ENCODE data around the gene NADSYN1.
A peak's percentile ranks its signal among the peaks of the same experiment; 100 is the strongest.

NADSYN1 gene

GRCh38 chr11:71451596-71452198 is 1.3 kb upstream of the NADSYN1 start:
- peak; percentile 89 for DNase-seq

GRCh38 chr11:71452199-71453036 is 585 bp upstream of the NADSYN1 start:
- DNase-seq, result peak; percentile 92

GRCh38 chr11:71453918-71454304 is 908 bp downstream of the NADSYN1 start:
- DNase-seq, result no peak

GRCh38 chr11:71454470-71455113 is 1.6 kb downstream of the NADSYN1 start:
- DNase-seq, result no peak

- no peak for DNase-seq
These were observed 3.3 kb downstream of the NADSYN1 start for GRCh38 chr11:71456294-71456693.

- no peak for DNase-seq
These were observed 3.8 kb downstream of the NADSYN1 start for GRCh38 chr11:71456831-71457230.

GRCh38 chr11:71458146-71459070 is 5.4 kb downstream of the NADSYN1 start:
- no peak for DNase-seq

- DNase-seq, result no peak
These were observed 6.2 kb downstream of the NADSYN1 start for GRCh38 chr11:71459076-71459766.

- no peak for DNase-seq
These were observed 6.8 kb downstream of the NADSYN1 start for GRCh38 chr11:71459767-71460320.

DNA sequence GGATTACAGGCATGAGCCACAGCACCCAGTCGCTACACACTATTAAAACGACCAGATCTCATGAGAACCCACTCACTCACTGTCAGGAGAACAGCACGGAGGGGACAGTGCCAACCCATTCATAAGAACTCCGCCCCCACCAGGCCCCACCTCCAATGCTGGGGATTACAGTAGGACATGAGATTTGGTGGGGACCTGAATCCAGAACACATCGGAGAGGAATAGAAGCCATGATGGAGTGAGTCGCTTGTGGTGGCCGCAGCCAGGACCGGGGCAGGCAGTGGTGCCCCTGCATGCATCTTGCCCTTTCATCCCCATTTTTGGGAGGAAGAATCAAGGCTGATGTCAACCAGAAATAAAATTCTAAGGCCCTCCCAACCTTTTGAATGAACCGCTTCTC is 8.7 kb downstream of the NADSYN1 start:
- no peak for DNase-seq

DNA sequence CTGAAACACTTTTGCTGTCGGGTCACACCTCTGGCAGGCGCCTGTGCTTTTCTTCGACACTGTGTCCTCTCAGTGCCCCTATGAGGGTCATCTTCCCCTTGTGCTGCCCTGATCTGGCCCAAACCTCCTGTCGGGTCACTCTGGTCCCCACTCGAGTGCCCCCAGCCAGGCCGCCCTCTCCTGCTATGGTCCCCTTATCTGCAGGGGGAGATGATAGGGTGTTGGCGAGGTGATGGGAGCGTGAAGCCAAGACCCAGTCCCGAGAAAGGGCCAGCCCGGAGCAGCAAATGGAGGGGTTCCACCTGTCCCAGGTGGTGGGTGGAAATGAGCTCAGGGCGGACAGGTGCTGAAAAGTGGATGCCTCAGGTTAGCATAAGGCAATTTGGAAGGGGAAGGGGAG is 9.7 kb downstream of the NADSYN1 start:
- DNase-seq, result no peak

DNA sequence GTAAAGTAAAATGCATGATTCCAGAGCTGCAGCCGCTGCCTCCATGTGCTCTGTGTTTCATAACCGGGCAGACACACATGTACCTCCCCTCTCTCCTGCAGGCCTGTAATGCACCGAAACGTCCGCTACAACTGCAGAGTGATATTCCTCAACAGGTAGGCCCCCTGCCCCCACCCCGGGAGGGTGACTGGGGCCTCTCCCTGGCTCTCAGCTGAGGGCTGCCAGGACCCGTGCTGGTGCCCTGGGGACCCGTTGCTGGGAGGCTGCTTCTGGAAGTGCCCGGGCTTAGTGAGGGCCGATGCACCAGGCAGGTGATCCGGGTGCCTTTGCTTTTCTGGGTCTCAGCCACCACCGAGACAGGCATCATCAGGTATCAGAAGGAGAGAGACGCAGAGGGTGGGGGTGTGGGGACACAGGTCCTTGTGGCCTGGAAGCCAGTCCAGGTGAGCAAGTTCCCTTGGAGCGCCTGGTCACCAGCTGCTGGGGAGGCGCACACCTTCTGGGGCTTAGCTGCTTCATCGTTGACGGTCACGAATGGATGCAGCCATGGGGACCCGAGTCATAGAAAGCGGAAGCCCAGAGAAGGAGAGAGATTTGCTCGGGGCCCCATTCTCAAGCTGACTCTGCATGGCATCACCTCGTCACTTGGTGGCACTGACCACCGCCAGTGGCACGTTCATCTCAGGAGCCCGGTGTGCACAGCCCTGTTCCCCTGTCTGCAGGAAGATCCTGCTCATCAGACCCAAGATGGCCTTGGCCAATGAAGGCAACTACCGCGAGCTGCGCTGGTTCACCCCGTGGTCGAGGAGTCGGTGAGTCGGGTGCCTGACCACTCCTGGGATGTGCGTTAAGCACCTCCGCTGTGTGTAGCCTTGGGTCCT is 10.6 kb downstream of the NADSYN1 start:
- no peak for DNase-seq

- DNase-seq, result no peak
These were observed 12.1 kb downstream of the NADSYN1 start for GRCh38 chr11:71465054-71465453.

DNA sequence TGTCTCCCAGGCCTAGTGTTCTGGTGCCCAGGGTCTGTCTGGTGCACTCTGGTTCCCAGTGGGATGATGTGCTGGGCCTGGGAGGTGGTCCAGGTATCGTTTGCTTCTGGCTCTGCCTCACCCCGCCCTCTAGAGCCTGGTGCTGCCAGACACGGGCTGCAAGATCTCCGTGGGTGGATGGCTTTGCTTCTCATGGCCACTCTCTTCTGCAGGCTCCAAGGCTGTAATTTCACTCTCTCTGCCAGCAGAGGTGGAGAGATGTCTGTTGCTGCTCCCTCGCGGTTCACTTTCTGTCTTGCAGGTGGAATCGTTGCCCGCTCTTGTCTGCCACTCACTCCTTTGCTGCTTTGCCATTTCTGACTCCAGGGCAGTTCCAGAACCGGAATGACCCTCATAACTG is 13.4 kb downstream of the NADSYN1 start:
- no peak for DNase-seq

DNA sequence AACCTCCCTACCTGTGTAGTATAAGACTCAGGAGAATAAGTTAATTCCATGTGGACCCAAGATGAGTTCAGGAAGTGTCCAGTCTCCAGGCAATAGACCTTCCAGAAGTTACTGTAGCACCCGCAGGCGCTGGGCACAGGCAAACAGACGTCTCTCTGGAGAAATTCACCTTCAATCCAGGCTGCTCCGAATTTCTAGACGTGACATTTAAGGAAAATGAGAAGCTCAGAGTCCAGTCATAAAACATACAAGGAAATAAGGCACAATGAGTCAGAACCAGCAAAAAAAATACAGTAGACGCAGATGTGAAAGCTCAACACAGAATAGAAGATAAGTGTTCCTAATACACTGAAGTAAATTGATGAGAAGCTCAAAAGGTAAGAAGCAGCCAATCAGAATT is 14.2 kb downstream of the NADSYN1 start:
- no peak for DNase-seq

- DNase-seq, result no peak
These were observed 17.9 kb downstream of the NADSYN1 start for GRCh38 chr11:71470946-71471345.

DNA sequence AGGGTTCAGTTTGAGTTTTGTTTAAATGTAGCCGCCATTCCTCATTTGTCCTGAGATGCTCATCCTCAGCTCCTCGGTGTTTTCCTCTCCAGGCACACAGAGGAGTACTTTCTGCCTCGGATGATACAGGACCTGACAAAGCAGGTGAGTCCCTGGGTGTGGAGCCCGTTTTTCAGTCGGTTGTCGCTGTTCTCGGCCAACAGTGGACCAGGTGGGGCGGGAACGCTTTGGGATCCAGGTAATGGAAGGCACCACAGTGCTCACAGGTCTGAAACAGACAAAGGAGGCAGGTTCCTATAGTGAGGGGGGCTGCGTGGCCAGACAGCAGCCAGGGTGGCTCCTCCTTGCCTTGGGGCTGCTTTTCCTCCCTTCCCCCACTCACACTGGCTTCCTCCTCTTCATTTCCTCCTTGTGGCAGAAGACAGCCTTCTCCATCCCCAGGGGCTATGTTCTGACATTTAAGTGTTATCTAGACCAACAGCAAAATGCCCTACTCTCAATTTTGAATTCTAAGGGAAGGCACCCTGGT is 19.4 kb downstream of the NADSYN1 start:
- DNase-seq, result no peak

- no peak for DNase-seq
These were observed 20.2 kb downstream of the NADSYN1 start for GRCh38 chr11:71472941-71473792.

GRCh38 chr11:71473793-71474080 is 20.7 kb downstream of the NADSYN1 start:
- DNase-seq, result no peak
